IPS-20b (cell line): ENCODE results near the gene SPATA31A3.
"Not testable (repeated sequence)": the region's sequence is repeated elsewhere in the genome, so short reads cannot be mapped to it uniquely, and the experiment has no call there.

Source experiments
- H3K27ac ChIP-seq: one replicate; pipeline ENCODE4 v1.5.1; 2013; ENCODE audit warnings: low read length
- H3K27me3 ChIP-seq: 2 replicates; pipeline ENCODE4 v1.6.1; 2013; ENCODE audit warnings: mild to moderate bottlenecking, low read length, inconsistent platforms; ENCODE audit not compliant: insufficient read depth
- H3K36me3 ChIP-seq: 2 replicates; pipeline ENCODE4 v1.6.1; 2013; ENCODE audit warnings: low read depth, mild to moderate bottlenecking, inconsistent platforms, low read length, moderate library complexity; ENCODE audit not compliant: insufficient read depth
- H3K4me1 ChIP-seq: 2 replicates; pipeline ENCODE4 v1.6.1; 2013; ENCODE audit warnings: mild to moderate bottlenecking, control low read depth, inconsistent platforms, low read length, moderate library complexity; ENCODE audit not compliant: insufficient read depth
- H3K4me3 ChIP-seq: 2 replicates; pipeline ENCODE4 v1.5.1; 2013; ENCODE audit warnings: mild to moderate bottlenecking, low read length, inconsistent platforms
- H3K9ac ChIP-seq: 2 replicates; pipeline ENCODE4 v1.6.1; 2013; ENCODE audit warnings: low read depth, mild to moderate bottlenecking, inconsistent platforms, low read length, moderate library complexity
- H3K9me3 ChIP-seq: 2 replicates; pipeline ENCODE4 v1.6.1; 2013; ENCODE audit warnings: mild to moderate bottlenecking, low read depth, low read length, inconsistent platforms; ENCODE audit not compliant: insufficient read depth

The SPATA31A3 gene

DNA sequence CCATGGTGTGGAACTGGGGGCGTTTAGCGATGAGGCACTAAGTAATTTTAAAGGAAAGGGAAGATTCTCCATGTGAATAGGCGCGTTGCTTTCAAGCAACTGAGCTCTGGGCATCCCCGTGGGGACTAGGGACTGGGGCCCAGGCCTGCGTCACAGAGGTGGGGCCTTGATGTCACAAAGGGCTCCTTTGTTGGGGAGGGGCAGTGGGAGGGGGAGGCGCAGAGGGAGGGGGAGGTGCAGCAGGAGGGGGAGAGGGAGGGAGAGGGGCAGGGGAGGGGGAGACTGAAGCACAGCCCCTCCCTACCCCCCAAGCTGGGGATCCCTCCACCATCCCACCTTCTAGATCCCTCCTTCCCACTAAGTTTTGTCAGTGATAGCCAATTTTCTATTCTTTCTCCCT is at the start of gene SPATA31A3:
SPATA31A3 (minus strand) TSS at position 101 of the 400 bp plus-strand sequence; CDS start at position 72, 29 bp downstream.
- not testable (repeated sequence) for H3K4me1 ChIP-seq, H3K36me3 ChIP-seq, H3K9ac ChIP-seq, H3K4me3 ChIP-seq, H3K9me3 ChIP-seq, H3K27ac ChIP-seq, H3K27me3 ChIP-seq

- H3K27ac ChIP-seq = not testable (repeated sequence)
Measured at GRCh38 chr9:66952576-66952975, 39.8 kb downstream of the SPATA31A3 start.

GRCh38 chr9:66942400-66943155 is 49.8 kb downstream of the SPATA31A3 start:
- H3K27ac ChIP-seq, H3K9me3 ChIP-seq, H3K4me3 ChIP-seq, H3K9ac ChIP-seq, H3K36me3 ChIP-seq, H3K27me3 ChIP-seq, H3K4me1 ChIP-seq: not testable (repeated sequence)

More at GRCh38 chr9:66952576-66952975, 39.8 kb downstream of the SPATA31A3 start:
- not testable (repeated sequence) for H3K9ac ChIP-seq, H3K36me3 ChIP-seq, H3K27me3 ChIP-seq, H3K4me3 ChIP-seq, H3K9me3 ChIP-seq, H3K4me1 ChIP-seq

GRCh38 chr9:66939878-66940830 is 52.2 kb downstream of the SPATA31A3 start:
- H3K9ac ChIP-seq, H3K36me3 ChIP-seq, H3K4me1 ChIP-seq, H3K9me3 ChIP-seq, H3K27ac ChIP-seq, H3K27me3 ChIP-seq, H3K4me3 ChIP-seq: not testable (repeated sequence)

DNA sequence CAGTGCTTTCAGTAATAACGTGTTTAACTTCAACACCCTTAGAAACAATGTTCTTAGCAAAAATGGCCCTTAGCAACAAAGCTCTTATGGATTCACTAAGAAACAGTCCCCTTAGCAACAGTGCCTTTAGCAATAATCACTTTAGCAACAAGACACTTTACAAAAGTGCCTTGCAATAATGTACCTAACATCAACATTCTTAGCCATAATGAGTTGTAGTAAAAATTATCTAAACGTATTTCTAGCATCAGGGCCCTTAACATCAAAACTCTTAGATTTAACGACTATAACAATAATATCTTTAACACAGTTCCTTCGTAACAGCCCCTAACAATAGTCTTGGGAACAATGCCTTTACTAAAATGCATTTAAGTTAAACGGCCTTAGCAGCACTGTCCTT is 54.0 kb downstream of the SPATA31A3 start:
- H3K27ac ChIP-seq, H3K36me3 ChIP-seq: not testable (repeated sequence)

DNA sequence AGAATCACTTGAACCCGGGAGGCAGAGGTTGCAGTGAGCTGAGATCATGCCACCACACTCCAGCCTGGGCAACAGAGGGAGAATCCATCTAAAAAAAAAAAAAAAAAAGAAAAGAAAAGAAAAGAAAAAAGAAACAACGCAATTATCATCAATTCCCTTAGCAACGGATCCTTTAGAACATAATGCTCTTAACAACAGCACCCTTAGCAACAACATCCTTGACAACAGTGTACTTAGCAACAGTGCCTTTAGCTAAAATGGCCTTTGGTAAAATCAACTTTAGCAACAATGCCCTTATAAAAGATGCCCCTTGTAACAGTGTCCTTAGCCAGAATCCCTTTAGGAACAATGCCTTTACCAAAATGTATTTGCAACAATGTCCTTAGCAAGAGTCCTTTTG is 54.7 kb downstream of the SPATA31A3 start:
- not testable (repeated sequence) for H3K9me3 ChIP-seq, H3K4me3 ChIP-seq, H3K27ac ChIP-seq, H3K27me3 ChIP-seq, H3K36me3 ChIP-seq, H3K4me1 ChIP-seq, H3K9ac ChIP-seq

More for the DNA sequence above, 54.0 kb downstream of the SPATA31A3 start:
- H3K9me3 ChIP-seq, H3K27me3 ChIP-seq, H3K9ac ChIP-seq, H3K4me3 ChIP-seq, H3K4me1 ChIP-seq: not testable (repeated sequence)
